Activated gamma-delta T cell treated with anti-CD3 and anti-CD28 coated beads, Interleukin-2, amount 50 U/mL, for 16 hours (primary cell): ENCODE measurements around the gene CYTH1.
"Not testable (repeated sequence)": the region's sequence is repeated elsewhere in the genome, so short reads cannot be mapped to it uniquely, and the experiment has no call there.

Source experiments
- DNase-seq: peaks from one replicate; pipeline ENCODE4 v3.0.0-alpha.2; 2020; ENCODE audit warnings: low read depth

CYTH1 gene

GRCh38 chr17:78759969-78760352, 22.1 kb downstream of the CYTH1 start:
- DNase-seq, result no peak

DNA sequence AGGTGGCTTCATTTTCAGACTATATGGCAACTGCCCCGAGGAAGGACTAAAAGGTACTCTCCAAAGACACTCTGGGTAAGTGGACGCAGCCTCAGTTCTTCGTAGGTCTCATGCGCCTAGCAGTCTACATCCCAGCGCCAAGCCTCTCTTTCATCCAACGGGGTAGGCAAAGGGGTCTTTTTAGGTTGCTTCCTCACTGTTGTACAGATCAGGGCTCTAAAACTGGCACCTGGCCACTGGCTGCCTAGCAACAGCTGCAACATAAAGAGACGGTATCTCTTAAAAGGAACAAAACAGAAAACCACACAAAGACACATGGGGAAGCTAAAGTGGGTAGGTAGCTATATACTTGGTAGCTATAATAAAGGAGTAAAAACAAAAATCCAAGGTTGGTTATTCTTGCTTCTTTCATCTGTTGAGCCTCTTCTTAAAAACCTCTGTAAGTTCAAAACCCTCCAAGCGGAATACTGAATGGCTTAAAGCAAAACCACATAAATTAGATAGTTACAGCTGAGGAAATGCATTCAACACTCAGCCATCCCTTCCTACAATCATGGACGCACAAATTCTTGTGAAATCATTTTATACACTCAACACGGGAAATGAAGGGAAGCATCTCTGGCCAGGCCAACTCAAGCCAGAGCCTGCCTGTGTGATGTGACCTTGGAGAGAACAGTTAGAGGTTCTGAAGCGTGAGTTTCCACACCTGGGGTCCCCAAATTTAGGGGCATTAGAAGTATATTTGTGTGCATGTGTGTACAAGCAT, 22.7 kb downstream of the CYTH1 start:
- DNase-seq, result peak; percentile 61

DNA sequence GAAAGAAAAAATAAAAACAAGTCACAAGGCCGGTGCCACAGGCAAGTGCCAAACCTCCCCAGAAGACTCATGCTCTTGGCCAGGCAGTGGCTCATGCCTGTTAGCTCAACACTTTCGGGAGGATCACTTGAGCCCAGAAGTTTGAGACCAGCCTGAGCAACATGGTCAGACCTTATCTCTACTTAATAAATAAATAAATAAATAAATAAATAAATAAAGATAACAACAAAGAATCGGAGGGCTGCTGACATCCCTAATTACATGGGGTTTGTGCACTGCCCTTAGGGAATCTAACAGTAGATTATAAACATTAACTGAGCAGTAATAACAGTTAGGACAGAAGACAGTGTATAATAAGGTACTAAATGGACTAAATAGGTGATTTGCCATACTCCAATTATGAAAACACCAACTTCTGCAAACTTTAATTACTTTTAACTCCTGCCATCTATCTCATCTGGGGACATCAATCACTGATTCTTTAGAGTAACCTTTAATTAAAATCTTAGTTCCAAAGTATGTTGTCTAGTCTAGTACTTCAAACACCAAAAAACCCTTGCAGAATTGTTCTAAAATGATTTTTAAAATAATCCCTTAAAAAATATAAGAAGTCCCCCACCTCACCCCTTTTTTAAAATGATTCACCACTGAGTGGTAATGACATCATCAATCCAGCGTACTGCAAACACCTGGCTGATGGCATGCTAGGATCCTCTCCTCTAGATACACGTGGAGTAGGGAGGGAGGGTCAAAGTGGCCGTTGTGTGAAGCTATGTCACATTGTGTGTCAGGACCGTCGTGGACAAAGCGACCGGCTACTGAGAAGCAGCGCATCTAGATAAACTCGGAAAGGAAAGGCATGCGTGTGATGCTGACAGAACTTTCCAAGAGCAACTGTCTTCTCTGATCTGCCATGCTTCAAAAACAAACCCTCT, 28.5 kb downstream of the CYTH1 start:
- no peak for DNase-seq

DNA sequence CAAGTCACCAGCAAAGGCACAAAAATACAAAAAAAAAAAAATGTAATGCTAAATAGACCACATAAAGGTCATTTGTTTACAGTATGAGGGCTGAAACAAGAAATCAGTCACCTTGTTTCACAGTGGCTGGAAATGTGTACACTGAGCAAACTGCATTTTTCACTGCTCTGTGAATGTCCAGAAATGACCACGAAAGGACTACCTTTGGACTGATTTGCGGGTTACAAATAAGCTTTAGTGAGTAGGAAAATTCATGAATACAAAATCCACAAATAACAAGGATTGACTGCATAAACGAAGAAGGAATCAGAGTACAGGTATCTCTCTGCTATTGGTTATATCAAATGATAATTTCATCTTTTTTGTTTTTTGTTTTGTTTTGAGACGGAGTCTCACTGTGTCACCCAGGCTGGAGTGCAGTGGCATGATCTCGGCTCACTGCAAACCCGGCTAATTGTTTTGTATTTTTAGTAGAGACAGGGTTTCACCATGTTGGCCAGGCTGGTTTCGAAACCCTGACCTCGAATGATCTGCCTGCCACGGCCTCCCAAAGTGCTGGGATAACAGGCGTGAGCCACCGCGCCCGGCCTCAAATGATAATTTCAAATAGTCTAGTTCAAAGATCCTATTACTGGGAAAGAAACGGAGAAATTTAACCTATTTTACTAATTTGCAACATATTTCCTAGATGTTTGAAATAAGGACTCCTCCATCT, 30.5 kb downstream of the CYTH1 start:
- no peak for DNase-seq

- not testable (repeated sequence) for DNase-seq
These were observed 31.1 kb downstream of the CYTH1 start for GRCh38 chr17:78751000-78751399.

GRCh38 chr17:78748730-78749317, 33.2 kb downstream of the CYTH1 start:
- peak; percentile 63 for DNase-seq

GRCh38 chr17:78748048-78748729, 33.9 kb downstream of the CYTH1 start:
- no peak for DNase-seq

- no peak for DNase-seq
These were observed 34.6 kb downstream of the CYTH1 start for GRCh38 chr17:78747488-78747887.

- no peak for DNase-seq
These were observed 35.2 kb downstream of the CYTH1 start for GRCh38 chr17:78746949-78747269.

- no peak for DNase-seq
These were observed 35.7 kb downstream of the CYTH1 start for GRCh38 chr17:78746263-78746948.

DNA sequence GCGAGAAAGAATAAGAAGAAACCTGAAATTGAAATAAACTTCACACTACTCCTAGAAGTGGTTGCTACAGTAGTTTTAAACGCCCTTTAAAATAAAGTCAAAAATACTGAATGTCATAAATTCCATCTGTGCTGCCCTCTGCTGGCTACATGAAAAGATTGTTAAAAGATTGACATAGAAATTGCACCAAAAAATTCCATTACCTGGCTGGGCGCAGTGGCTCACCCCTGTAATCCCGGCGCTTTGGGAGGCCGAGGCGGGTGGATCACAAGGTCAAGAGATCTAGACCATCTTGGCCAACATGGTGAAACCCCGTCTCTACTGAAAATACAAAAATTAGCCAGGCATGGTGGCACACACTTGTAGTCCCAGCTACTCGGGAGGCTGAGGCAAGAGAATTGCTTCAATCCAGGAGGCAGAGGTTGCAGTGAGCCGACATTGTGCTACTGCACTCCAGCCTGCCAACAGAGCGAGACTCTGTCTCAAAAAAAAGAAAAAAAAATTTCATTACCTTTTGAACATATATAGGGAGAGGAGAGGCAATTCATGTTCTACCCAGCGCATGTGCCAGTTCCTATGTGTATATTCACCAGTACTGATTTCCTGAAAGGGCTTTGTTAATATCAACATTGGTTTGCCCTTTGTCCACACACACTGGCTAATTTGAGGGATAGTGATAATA, 36.5 kb downstream of the CYTH1 start:
- DNase-seq, result peak; percentile 42

GRCh38 chr17:78742901-78743300, 39.2 kb downstream of the CYTH1 start:
- no peak for DNase-seq

GRCh38 chr17:78741644-78742284, 40.3 kb downstream of the CYTH1 start:
- DNase-seq, result no peak

DNA sequence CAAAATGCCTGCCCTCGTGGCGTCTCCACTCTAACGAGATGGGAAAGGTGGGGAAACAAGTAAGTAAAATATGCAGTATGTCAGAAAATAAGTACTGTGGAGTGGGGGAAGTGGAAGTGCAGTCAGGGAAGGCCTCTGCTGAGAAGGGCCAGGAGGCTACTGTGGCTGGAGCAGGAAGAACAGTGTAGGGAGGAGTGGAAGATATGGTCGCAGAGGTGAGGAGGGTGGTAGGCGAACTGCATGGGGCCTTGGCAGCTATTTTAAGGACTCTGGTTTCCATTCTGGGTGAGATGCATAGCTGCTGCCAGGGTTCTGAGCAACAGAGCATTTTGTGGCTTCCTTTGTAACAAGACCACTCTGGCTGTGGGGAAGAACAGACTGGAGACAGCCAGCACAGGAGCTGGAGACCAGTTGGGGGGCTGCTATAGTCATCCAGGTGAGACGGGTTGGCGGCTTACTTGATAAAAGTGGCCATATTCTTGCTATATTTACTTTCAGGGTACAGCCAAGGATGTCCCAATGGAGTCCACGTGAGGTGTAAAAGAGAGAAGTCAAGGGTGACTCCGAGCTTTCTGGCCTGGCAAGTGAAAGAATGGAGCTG, 42.6 kb downstream of the CYTH1 start:
- DNase-seq, result no peak

DNA sequence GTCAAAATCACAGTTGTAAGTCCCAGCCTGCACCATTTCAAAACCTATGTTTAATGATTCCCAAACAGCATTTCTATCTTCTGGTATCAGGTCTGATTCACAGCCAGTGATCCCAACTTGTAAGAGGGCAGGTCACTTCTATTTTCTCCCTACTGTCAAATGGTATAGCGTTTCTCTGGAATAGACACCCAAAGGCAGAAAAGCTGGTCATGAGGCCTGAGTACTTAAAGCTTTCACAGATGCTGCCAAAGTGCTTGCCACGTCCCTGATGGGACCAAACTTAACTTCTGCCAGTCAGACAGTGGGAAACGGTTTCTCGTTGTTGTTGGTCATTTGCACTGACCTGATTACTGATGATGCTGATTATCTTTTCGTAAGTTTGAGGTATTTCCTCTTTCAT, 43.4 kb downstream of the CYTH1 start:
- no peak for DNase-seq

- no peak for DNase-seq
These were observed 43.8 kb downstream of the CYTH1 start for GRCh38 chr17:78738278-78738677.

DNA sequence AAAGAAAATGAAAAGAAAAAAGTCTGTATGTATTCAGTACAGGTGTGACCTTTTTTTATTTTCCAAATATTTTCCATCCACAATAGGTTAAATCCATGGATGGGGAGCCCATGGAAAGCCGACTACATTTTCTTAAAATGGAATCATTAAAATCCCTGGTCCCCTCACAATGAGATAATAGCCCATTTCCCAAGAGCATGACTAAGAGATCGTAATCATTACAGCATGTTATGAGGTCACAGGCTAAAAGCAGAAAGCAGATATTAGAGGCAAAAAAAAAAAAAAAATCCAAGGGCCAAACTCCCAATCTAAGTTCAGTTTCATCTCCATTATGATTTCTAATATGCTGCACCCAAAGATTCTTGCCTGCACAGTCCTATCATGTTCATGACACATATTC, 44.7 kb downstream of the CYTH1 start:
- no peak for DNase-seq

DNA sequence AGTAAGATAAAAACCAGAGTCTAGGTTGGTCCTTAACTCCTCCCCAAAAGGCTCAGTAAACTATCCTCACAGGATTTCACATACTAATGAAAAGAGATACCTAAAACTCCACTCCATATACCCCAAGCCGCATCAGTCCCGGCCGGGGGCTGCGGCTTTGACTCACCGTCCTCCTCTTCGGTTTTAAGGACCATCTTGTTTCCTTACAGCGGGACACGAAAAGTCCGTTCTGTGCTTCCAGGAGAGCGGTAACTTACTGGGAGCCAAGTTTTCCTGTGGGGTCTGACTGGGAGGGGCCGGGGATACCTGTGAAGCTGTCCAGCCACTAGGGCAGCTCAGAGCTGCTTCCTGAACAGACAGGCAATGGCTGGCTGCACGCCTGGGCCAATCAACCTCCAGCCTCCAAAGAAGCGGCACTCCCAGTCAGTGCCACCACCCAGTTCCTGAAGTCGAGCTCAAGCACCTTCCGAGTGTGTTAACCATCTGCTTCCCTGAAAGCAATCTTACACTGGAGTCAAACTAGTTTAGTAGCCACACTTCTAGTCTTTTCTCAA, 45.5 kb downstream of the CYTH1 start:
- peak; percentile 39 for DNase-seq

- no peak for DNase-seq
These were observed 46.1 kb downstream of the CYTH1 start for GRCh38 chr17:78735832-78736525.
